ENCODE data around the gene TLR8.
"Not testable (repeated sequence)": the region's sequence is repeated elsewhere in the genome, so short reads cannot be mapped to it uniquely, and the experiment has no call there.

Gene TLR8

GRCh38 chrX:12947545-12948235, 41.3 kb downstream of the TLR8 start:
- no peak for DNase-seq

DNA sequence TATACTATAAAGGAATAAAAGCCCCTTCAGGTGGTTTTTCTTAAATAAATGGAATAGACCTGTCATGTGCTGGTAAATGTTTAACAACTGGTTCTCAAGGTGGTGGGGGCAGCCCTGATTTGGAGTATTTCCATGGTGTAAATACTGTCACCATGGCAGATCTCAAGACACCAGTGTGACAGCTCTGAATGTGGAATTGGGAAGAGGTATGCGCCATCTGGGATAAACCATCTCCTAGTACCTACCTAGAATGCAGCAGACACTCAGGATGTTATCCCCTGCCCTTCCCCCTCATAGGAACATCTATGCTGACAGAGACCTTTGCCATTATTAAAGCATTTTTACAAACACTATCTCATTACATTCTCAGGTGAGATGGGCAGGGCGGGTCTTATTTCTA, 42.1 kb downstream of the TLR8 start:
- DNase-seq: no peak

DNA sequence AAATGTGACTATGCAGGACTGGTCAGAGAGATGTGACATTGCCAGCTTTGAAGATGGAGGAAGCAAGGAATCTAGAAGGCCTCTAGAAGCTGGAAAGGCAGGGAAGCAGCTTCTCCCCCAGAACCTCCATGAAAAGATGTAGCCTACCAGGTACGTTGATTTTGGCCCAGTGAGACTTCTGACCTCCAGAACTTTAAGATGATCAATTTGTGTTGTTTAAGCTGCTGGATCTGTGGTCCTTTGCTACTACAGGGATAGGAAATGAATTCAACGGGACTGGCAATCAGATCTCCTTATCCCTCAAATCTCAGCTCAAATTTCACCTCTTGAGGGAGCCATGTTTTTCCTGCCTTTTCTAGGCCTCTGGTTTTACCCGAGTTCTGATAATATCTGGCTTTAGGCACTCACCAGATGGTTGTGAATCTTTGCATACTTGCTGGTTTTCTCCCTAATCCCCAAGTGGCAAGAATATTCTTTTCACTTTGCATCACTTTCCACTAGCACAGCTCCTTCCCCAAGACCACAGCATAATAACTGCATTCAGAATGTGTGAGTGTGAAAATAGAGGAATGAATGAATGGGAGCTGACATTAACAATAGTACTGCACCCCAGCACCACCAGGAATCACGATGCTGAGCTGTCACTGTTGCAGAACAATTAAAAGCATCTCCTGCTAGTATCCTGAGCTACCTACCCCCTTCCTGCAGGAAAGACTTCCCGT, 42.9 kb downstream of the TLR8 start:
- DNase-seq: no peak

DNA sequence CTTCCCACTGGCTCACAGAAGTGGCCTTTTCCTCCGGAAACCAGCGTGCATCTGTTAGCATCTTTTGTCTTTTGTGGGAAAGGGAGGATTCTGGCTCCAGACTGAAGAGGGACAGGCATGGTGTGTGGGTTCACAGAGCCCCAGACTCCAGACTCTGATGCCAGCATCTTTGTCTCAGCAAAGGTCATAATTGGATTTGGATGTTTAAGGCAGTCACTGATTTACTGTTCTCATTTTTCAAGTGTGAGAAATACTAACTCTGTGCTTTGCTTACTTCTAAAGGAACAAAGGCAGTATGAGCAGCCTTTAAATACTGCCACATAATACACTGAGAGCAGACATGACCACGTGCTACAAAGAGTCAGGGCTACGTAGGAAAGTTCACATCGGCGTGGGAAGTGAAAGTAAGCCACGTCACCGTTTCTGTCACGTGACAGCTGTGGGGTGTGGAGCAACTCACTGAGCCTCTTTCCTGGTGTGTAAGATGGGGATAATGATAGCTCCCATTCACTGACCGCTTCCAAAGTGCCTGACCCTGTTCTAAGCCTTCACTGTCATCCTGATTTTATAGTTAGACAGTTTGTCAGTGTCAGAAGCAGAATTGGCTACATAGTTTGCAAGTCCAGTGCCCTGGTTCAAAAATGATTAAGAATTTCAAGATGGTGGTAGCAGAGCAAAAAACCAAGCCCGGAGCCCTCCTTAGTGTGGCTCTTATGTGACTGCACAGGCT, 43.7 kb downstream of the TLR8 start:
- DNase-seq: peak; percentile 71

- DNase-seq: no peak
Measured at GRCh38 chrX:12950851-12951594, 44.6 kb downstream of the TLR8 start.

DNA sequence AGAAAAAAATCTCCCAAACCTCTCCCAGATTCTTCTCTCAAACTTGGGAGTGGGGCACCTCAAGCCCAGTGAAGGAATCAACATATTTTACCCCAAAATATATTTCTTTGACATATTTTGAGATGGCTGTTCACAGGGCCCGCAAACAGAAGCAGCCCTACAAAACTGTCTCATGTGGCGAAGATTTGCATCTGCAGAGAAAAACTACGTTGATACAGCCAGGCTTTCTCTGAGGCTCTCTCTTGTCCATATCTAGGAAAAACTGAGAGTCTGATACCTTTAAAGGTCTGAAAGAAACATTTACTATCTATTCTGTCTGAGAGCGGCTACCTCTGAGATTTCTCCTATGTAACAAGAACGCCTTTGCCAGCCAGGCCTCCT, 45.2 kb downstream of the TLR8 start:
- no peak for DNase-seq

GRCh38 chrX:12953420-12953819, 47.0 kb downstream of the TLR8 start:
- no peak for DNase-seq

DNA sequence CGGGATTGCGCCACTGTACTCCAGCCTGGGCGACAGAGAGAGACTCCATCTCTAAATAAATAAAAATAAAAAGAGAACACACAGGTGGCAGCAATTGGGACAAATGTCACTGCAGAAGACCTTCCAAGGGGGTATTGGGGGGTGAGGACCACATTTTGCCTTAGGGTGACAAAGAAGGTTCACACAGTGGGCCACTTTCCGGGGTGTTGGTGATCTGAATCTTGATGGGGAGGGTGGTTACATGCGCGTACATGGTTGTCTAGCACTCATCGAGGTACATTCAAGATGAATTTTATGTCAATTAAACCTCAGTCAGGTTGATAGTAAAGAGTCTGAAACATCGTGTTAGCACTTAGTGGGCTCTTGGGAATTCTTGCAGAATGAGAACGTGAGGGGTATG, 48.0 kb downstream of the TLR8 start:
- no peak for DNase-seq

DNA sequence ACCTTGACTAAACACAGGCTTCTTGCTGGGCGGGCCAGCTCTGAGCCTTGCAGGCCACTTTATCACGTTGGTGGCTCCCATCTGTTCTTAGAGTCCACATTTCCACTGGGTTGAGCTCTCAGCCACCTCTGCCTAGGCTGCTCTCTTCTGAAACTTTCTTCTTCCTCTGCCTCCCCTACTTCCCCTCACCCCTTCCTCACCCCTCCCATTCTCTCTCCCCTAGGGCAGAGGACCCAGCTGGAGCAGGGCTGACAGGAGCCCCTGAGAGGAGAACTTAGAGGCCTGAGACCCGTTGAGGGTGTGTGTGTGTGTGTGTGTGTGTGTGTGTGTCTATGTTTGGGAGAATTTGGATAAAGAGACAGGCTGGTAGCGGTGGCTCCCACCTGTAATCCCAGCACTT, 48.6 kb downstream of the TLR8 start:
- no peak for DNase-seq

- DNase-seq: no peak
Measured at GRCh38 chrX:12955882-12956703, 49.7 kb downstream of the TLR8 start.

DNA sequence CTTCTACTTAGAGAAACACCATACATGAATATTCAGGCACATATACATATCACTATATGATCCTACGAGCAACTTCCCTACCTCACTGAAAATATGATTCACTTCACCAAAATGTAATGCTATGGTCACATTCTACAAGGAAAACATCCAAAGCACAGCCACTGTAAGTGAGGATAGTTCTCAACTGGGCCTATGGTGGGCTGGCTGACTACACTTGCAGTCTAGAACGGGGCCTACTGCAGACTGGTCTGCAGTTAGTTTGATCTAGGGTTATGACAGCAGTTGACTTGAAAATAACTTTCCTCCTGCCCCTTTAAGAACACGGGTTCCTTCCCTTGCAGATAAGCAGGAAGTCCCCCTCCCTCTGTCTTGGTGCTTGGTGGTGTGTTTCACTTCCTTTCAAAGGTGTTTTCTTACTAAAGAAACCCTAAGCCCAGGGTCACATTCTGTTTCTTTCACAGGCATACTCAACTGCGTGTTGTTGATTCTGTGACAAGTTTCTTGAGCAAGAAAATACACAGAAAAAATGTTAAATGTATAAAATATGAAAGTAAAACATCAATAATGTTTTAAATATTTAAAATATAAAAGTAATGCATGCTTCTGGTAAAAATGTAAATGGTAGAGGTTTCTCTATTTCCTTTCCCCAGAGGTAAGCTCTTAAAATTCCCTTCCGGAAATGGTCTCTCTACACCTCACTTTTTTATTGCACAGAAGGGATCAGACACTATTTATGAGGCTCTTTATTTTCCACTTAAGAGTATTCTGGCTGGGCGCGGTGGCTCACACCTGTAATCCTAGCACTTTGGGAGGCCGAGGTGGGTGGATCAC, 50.5 kb downstream of the TLR8 start:
- no peak for DNase-seq

- no peak for DNase-seq
Measured at GRCh38 chrX:12958059-12958458, 51.6 kb downstream of the TLR8 start.

DNA sequence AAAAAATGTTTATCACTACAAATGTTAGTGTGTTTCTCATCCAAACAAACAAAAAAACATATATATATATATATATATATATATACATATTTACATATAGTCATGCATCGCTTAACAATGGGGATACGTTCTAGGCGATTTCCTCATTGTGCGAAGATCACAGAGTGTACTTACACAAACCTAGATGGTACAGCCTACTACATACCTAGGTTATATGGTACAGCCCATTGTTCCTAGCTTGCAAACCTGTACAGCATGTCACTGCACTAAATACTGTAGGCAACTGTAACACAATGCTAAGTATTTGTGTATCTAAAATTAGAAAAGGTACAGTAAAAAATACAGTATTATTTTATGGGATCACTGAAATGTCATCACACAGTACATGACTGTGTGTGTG, 52.0 kb downstream of the TLR8 start:
- DNase-seq: no peak

DNA sequence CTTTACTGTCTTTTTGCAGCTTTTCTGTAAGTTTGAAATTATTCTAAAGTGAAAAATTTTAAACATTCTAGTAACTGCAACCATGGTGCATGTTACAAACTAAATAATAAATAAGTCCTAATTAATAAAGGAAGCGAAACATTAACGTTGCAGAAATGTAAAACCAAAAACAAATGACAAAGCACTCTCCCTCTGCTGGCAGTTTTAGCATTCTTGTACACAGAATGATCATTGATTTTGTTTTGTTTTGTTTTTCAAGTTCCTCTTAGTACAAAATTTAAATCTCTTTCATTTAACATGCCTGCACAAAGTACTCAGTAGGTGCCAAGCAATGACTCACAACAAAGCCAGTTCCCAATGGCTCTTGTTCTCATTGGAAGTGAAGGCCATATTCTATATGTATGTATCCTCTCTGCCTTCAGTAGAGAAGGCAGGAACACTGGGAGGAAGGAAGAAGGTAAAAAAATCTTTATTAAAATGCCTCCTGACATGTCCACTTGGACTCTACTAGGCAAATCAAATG, 54.8 kb downstream of the TLR8 start:
- no peak for DNase-seq

DNA sequence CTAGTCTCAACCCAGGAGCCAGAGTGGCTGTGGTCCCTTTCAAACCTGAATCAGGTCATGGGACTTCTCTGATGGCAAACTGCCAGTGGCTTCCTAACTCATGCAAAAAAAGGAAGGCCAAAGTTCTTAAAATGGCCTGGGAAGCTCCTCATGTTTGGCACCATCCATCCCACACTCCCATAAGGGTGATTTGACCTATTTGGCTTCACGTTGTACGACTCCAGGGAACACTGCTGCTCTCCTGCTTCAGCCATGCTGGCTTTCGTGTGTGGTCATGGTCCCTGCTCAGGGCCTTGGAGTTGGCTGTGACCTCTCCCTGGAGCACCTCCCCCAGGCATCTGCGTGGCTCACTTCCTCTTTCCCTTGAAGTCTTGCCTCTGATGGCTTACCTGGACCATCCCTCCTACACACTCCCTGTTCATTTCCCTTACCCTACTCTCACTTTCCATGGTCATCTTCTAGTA, 55.7 kb downstream of the TLR8 start:
- DNase-seq: no peak

DNA sequence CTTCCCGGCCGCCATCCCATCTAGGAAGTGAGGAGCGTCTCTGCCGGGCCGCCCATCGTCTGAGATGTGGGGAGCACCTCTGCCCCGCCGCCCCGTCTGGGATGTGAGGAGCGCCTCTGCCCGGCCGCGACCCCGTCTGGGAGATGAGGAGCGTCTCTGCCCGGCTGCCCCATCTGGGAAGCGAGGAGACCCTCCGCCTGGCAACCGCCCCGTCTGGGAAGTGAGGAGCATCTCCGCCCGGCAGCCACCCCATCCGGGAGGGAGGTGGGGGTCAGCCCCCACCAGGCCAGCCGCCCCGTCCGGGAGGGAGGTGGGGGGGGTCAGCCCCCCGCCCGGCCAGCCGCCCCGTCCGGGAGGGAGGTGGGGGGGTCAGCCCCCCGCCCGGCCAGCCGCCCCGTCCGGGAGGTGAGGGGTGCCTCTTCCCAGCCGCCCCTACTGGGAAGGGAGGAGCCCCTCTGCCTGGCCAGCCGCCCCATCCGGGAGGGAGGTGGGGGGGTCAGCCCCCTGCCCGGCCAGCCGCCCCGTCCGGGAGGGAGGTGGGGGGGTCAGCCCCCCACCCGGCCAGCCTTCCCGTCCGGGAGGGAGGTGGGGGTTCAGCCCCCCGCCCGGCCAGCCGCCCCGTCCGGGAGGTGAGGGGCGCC, 56.9 kb downstream of the TLR8 start:
- DNase-seq: not testable (repeated sequence)

DNA sequence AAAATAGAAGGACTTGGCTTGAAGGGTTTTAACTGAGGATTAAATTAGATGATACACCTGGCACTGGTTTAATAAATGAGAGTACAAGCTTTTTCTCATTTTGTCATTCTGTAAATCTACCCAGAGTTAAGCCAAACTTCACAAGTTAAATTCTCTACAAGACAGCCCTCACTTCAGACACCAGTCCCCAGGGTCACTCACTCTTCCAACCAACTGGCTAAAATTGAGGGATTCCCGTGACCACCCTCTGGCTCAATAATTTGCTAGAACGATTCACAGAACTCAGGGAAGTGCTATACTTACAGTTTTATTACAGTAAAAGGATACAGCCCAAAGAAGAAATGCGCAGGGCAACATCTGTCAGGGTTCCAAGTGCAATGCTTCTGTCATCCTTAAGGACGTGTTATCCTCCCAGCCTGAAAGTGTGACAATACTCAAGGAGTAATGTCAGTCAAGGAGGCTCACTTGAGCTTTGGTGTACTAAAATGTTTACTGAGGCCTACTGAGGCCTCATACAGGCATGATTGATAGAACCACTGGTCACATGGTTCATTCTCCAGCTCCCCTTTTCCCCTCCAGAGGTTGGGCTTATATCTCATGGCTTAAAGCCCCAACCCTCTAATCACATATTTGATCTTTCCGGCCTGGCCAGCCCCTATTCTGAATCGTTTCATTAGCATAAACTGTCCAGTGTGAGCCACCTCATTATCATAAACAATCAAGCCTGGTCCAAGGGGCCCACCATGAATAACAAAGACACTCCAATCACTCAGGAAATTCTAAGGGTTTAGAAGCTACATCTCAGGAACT, 58.9 kb downstream of the TLR8 start:
- no peak for DNase-seq

DNA sequence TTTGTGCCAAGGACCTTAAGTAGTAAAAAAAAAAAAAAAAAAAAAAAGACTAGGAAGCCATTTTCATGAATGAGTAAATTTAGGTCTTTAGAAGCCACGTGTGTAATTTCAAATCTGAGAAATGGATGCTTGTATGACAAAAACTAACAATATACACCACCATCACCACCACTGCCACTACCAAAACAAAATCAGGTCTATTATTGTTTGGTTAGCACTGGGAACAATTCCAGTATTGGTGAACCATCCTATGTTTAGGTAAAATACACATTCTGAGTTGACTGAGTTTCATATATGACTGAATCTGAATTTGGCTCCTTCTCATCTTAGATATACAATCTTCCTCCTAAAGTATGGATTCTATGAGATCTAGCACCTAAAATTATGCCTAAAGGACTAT, 59.7 kb downstream of the TLR8 start:
- DNase-seq: no peak

DNA sequence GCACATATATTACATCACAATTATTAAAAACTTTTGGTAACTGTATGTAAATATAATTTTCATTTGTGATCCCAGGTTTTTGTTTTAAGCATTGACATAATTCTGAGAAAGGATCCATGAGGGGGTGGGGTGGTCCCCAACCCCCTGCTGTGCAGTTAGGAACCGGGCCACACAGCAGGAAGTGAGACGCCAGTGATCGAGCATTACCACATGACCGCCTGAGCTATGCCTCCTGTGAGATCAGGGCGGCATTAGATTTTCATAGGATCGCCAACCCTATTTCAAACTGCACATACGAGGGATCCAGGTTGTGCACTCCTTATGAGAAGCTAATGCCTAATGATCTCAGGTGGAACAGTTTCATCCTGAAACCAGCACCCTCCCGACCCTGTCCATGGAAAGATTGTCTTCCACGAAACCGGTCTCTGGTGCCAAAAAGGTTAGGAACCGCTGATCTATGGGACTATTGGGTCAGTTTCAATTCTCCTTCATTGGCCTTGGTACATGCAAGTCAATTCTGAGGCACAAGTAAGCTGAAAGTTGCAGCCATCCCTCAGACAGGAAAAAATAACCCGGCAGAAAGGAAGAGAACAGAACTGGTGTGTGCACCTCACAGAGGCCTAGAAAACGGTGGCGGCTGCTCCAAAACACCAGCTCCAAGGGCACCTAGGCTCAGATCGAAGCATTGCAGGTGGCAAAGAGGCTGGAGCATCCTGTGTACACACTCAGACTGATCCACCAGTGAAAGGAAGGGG, 61.5 kb downstream of the TLR8 start:
- DNase-seq: no peak

All from stimulated activated CD4-positive, alpha-beta T cell treated with anti-CD3 and anti-CD28 coated beads, Interleukin-12 subunit alpha, Interleukin-12 subunit beta, amount 100 ng/mL, for 4 hours (primary cell).